Kidney (tissue), 14 donors: Measurements from ENCODE around the gene GP5. TPM values are rescaled to one million over a fixed set of nuclear protein-coding genes. Genes with fewer than 3 reads are reported as not detected.

Experiments used
- DNase-seq, 5 donors: peaks; one replicate each; pipeline ENCODE4 v3.0.0-alpha.2; 2013 to 2020
- FAIRE-seq: peaks from 2 replicates; lab custom pipeline; 2012; peaks lifted over from hg19 to GRCh38; lab: Jason Lieb, UNC
- H3K27ac ChIP-seq, 2 donors: one replicate each; pipeline ENCODE4 v1.7.0; 2013; ENCODE audit warnings: low read depth in 2 of 2, low read length in 2 of 2, inconsistent platforms in 1 of 2
- H3K27me3 ChIP-seq: one replicate; pipeline ENCODE4 v1.7.1; 2013; ENCODE audit warnings: low read length, inconsistent platforms; ENCODE audit not compliant: control insufficient read depth, insufficient read depth
- H3K36me3 ChIP-seq, 3 donors: one replicate each; pipeline versions ENCODE4 v1.7.0 to v1.7.1; 2013; ENCODE audit warnings: low read length in 3 of 3, control low read depth in 1 of 3, inconsistent platforms in 1 of 3; ENCODE audit not compliant: insufficient read depth in 3 of 3, control insufficient read depth in 2 of 3
- H3K4me1 ChIP-seq, 3 donors: one replicate each; pipeline versions ENCODE4 v1.7.0 to v1.7.1; 2013; ENCODE audit warnings: low read length in 3 of 3, inconsistent platforms in 1 of 3, low read depth in 1 of 3; ENCODE audit not compliant: control insufficient read depth in 2 of 3, insufficient read depth in 2 of 3
- H3K4me3 ChIP-seq, 3 donors: one replicate each; pipeline versions ENCODE4 v1.7.0 to v1.8.1; 2013; ENCODE audit warnings: low read length in 3 of 3, control low read depth in 1 of 3, inconsistent platforms in 1 of 3
- H3K9ac ChIP-seq, 3 donors: one replicate each; pipeline versions ENCODE4 v1.7.0 to v1.7.1; 2013; ENCODE audit warnings: low read length in 3 of 3, control low read depth in 1 of 3, inconsistent platforms in 1 of 3
- H3K9me3 ChIP-seq, 3 donors: one replicate each; pipeline versions ENCODE4 v1.7.0 to v1.7.1; 2013; ENCODE audit warnings: low read length in 3 of 3, control low read depth in 1 of 3, inconsistent platforms in 1 of 3; ENCODE audit not compliant: control insufficient read depth in 2 of 3, insufficient read depth in 1 of 3
- CTCF ChIP-seq: IDR thresholded peaks from 3 replicates; pipeline ENCODE4 v1.5.1; 2012; ENCODE audit warnings: mild to moderate bottlenecking, moderate library complexity, borderline replicate concordance; ENCODE audit not compliant: insufficient read depth; ENCODE audit errors: extremely low read depth
- intact Hi-C: fragments of 100-400 bp; cut with DNase I; formaldehyde crosslinking; loops from one replicate; pipeline ENCODE4 v1.11.1; 2022
- polyA plus RNA-seq: library from polyadenylated mRNA; stranded (reverse); fragments of 350-450 nt; fragmentation: Illumina TruSeq; extraction: RNeasy Lipid Tissue Mini Kit (QIAGEN cat#74804); gene quantifications from one replicate; pipeline ENCODE4 v1.2.3, GENCODE V29; 2014; ENCODE audit warnings: low read depth, low replicate concordance; ENCODE audit not compliant: insufficient read depth
- total RNA-seq: library from RNA; stranded (reverse); fragmentation: NEBNext Ultra II Directional; extraction: Animal tissue kit (Norgen Biotek cat#: 25700); gene quantifications from one replicate; pipeline ENCODE4 v1.2.1, GENCODE V29; 2021
- donor health status: control.
- donor health status: control.
- donor health status: control.
- donor health status: control.
- donor health status: control.
- donor health status: DM: yes; HTN: yes; CAD: no.
- donor health status: Normal renal cell carcinoma (clear cell type).

GP5 gene
- total and polyA plus RNA-seq, 2 donors from 2014 or later = 0.22 TPM; not detected in 1

- no peak overlapping the region for H3K4me3 ChIP-seq
- FAIRE-seq (no peak), DNase-seq (no peak)
- H3K9me3 ChIP-seq = no peaks in the 10 kb centered on the region
- TF ChIP-seq CTCF = no peak
- peaks cover 8 to 53% (median 28%) of the 10 kb centered on the region in 3 donors for H3K36me3 ChIP-seq
- no peaks in the 10 kb centered on the region for H3K27me3 ChIP-seq
- no peak overlapping the region for H3K27ac ChIP-seq
- no peaks in the 10 kb centered on the region for H3K4me1 ChIP-seq
- H3K9ac ChIP-seq = no peak overlapping the region
- intact Hi-C loops = no loop called here
Observed at GRCh38 chr3:194446754-194447153, 47.7 kb upstream of the GP5 start.

- no peak for TF ChIP-seq CTCF
- no peak overlapping the region for H3K9ac ChIP-seq
- FAIRE-seq (no peak), DNase-seq (peak in 1 of 5 donors; percentile 24)
- intact Hi-C loops = no loop called here
- H3K27ac ChIP-seq = no peak overlapping the region
- no peaks in the 10 kb centered on the region for H3K9me3 ChIP-seq
- H3K36me3 ChIP-seq = peaks cover 8 to 47% (median 25%) of the 10 kb centered on the region in 3 donors
- no peaks in the 10 kb centered on the region for H3K27me3 ChIP-seq
- no peaks in the 10 kb centered on the region for H3K4me1 ChIP-seq
- H3K4me3 ChIP-seq = no peak overlapping the region
Observed at GRCh38 chr3:194446172-194446571, 47.1 kb upstream of the GP5 start.

GRCh38 chr3:194443901-194444300, 44.8 kb upstream of the GP5 start:
- intact Hi-C loops = no loop called here

More at GRCh38 chr3:194443901-194444300, 44.8 kb upstream of the GP5 start:
- TF ChIP-seq CTCF = no peak
- no peaks in the 10 kb centered on the region for H3K9me3 ChIP-seq
- no peak for DNase-seq
- no peak overlapping the region for H3K4me3 ChIP-seq
- no peak for FAIRE-seq
- no peak overlapping the region for H3K27ac ChIP-seq
- H3K9ac ChIP-seq = no peak overlapping the region
- H3K27me3 ChIP-seq = no peaks in the 10 kb centered on the region
- peaks cover 3 to 36% (median 22%) of the 10 kb centered on the region in 3 donors for H3K36me3 ChIP-seq
- H3K4me1 ChIP-seq = no peaks in the 10 kb centered on the region
